HG03460 (cell line): ENCODE results near the gene FAM110A.
"Not testable (repeated sequence)": the region's sequence is repeated elsewhere in the genome, so short reads cannot be mapped to it uniquely, and the experiment has no call there.

Source experiments
- ATAC-seq: cut with Tn5 transposase; IDR thresholded peaks from one replicate; pipeline ENCODE4 v1.9.1; 2021; ENCODE audit not compliant: unreplicated experiment

Gene FAM110A

DNA sequence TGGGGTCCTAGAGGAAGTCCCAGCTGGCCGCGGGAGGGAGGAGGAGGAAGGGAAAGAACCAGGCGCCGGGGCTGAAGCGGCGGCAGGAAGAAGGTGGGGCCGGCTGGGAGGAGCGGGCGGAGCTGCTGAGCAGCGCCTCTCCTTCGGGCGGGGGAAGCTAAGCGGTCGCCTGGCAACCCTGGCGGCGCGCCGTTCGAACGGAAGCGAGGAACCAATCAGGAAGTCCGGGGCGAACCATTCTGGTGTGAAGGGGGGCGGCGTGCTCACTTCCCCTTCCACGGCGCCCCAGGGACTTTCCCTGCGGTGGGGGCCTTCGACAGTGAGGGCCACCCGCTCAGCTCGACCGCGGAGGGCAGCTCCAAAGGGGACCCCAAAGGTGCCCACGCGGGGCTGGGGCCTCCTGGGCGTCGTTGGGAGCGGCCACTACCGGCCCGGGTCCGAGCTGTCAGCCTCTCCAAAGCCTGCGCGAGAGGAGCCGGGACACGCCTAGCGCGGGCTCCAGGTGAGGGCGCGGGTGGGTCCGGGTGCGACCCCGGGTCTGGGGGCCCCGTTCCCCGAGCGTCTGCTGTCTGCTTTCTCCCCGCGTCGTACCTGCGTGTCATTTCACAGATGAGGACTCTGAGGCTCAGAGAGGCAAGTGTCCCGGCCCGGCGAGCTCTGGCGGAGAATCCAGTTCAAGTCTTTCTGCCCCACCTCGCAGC is at the start of gene FAM110A:
Gene FAM110A, plus strand, starts transcription at position 266 of the 701 bp plus-strand sequence. CDS start 11,090 bp downstream, outside the sequence.
- peak; percentile 94 for ATAC-seq

DNA sequence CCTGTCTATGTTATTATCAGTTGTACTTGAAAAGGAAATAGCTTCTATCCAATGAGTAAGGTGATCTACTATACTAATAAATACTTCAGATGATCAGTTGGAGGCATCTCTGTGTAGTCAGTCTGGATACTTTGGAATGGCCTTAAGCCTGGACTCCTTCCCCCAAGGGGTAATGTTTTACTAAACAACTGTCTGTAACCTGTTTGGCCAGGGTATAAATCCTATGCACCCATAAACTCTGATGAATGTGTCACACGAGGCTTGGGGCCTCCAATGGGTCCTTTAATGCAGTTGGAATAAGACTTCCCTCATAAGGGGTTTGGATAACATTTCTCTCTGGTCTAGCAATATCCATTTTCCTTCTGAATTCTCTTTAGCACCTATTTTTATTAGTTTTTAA is 45.7 kb upstream of the FAM110A start:
- ATAC-seq = no peak

- no peak for ATAC-seq
These were observed 42.5 kb upstream of the FAM110A start for GRCh38 chr20:791056-791455.

DNA sequence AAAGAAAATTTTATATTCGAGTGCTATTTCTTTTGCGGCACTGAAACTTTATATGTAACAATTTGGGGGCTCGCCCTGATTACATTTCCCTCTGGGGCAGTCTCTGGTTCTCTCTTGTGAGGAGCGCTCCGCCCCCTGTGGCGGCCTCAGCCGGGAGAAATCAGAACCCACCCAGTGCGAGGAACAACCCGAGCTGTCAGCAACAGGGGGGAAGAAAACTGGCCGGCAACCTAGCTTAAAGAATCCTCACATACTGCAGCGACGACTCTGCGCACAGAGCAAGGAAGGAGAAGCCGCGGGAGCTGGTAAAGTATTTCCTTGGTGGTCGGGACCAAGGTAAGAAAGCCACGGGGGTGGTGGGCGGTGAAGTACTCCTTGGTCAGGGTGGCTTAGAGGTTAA is 41.3 kb upstream of the FAM110A start:
- ATAC-seq = no peak

GRCh38 chr20:796921-797320 is 36.6 kb upstream of the FAM110A start:
- no peak for ATAC-seq

DNA sequence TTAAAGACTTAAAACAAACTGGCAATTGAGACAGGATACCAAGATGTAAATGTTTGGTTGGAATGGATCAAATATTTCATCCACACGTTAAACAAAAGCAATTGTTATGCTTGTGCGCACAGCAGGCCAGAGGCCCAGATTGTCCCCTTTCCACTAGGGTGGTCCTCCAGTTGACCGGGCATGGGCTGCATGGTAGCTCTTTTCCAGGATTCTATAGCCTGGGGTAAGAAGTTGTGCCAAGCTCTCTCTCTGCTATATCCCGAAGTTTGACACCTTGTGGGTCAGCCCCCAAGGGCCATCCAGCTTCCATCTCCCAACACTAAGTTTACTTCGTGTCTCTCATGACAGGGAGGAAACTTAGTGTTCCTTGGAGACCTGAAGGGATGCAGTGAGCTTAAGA is 34.8 kb upstream of the FAM110A start:
- ATAC-seq = not testable (repeated sequence)

DNA sequence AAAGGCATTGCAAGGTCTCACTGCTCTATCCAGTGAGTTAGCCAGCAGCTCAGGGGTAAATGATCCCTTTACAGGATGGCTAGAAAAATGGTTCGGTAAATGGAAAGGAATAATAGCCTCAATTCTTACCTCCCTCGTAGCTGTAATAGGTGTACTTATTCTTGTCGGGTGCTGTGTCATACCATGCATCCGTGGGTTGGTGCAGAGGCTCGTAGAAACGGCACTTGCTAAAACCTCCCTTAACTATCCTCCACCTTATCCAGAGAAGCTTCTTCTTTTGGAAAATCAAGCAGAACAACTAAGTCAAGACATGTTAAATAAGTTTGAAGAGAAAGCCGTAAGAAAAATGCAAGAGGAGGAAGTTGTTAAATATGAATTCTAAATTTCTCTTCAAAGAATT is 33.5 kb upstream of the FAM110A start:
- not testable (repeated sequence) for ATAC-seq

GRCh38 chr20:801678-802077 is 31.8 kb upstream of the FAM110A start:
- ATAC-seq = no peak

DNA sequence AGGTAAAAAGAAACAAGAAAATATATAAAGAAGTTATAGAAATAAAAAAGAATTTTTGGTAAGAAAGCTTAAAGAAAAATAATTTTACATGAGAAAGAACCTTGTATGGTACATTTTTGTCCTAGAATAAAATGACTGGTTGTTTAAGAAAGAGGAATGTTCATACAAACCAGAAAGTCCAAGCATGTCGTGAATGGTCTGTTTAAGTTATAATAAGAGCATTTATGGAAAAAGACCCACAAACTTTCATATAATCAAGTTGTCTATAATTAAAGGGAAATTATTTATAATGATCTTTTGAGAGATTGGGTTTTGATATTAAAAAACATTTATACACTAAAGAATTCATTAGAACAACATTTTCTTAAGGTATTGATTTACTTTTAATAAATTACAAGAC is 27.8 kb upstream of the FAM110A start:
- no peak for ATAC-seq

DNA sequence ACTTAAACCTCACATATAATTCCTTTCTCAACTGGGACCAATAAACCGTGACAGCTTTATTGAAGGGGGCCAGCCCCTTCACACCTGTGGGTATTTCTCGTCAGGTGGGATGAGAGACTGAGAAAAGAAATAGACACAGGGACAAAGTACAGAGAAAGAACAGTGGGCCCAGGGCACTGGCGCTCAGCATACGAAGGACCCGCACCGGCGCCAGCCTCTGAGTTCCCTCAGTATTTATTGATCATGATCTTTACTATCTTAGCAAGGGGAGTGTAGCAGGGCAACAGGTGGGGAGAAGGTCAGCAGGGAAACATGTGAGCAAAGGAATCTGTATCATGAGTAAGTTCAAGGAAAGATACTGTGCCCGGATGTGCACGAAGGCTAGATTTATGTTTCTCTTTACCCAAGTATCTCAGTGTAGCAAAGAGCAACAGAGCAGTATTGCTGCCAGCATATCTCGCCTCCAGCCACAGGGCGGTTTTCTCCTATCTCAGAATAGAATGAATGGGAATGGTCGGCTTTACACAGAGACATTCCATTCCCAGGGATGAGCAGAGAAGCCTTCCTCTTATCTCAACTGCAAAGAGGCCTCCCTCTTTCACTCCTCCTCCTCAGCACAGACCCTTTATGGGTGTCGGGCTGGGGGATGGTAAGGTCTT is 21.6 kb upstream of the FAM110A start:
- ATAC-seq = not testable (repeated sequence)

DNA sequence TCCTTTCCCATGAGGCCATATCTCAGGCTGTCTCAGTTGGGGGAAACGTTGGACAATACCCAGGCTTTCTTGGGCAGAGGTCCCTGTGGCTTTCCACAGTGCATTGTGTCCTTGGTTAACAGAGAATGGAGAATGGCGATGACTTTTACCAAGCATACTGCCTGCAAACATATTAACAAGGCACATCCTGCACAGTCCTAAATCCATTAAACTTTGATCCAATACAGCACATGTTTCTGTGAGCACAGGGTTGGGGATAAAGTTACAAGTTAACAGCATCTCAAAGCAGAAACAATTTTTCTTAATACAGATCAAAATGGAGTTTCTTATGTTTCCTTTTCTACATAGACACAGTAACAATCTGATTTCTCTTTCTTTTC is 21.1 kb upstream of the FAM110A start:
- not testable (repeated sequence) for ATAC-seq

GRCh38 chr20:813390-813789 is 20.1 kb upstream of the FAM110A start:
- no peak for ATAC-seq

- no peak for ATAC-seq
These were observed 18.3 kb upstream of the FAM110A start for GRCh38 chr20:815226-815625.

DNA sequence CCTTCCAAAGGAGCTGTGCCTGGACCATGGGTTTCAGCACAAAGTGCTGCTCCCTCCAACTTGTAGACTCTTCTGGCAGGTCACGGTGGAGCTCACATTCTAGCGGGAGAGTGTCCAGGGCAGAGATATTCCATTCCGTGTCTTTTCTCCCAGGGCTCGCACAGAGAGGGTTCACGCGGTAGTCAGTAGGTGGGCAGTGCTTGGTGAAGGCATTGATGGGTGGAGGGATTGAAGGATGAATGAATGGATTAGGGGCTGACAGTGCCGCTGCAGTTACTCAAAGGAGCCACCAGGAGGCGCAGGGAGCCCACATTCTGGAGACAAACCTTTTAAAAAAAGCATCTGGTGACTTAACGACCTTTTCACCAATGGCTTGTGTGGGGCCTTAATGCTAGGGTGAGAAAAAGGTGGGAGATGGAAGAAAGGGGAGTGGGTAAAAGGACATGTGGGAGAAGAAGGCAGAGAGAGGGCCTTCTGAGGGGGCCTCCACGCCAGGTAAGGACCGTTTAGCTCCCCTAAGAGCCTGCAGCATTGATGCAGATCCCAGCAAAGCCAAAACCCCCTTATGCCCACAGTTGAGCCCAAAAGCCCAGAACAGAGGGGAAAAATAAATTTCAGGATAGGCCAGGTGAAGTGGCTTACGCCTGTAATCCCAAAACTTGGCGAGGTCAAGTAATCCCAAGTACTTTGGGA is 17.5 kb upstream of the FAM110A start:
- no peak for ATAC-seq

DNA sequence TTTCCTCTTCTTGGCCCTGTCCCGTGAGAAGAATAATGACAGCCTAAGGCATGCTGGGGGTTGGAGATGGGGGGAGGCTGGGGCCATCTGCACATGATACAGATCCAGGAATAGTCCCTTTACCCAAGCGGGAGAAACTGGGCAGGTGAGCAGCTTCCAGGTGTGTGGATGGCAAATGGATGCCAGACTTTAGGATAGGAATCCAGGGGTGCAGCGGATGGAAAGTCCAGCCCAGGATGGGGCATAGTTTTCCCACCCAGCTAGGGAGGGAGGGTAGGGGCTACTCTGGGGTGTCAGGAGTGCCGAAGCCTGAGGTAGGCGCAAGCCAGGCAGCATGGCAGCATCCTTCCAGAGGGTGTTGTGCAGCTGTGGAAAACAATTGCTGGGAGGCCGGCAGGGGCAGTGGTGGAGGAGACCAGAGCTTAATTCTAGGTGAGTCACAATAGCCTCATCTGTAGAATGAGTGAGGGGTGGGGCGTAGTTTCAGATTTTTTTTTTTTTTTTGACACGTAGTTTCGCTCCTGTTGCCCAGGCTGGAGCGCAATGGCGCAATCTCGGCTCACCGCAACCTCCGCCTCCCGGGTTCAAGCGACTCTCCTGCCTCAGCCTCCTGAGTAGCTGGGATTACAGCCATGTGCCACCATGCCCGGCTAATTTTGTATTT is 15.4 kb upstream of the FAM110A start:
- no peak for ATAC-seq

DNA sequence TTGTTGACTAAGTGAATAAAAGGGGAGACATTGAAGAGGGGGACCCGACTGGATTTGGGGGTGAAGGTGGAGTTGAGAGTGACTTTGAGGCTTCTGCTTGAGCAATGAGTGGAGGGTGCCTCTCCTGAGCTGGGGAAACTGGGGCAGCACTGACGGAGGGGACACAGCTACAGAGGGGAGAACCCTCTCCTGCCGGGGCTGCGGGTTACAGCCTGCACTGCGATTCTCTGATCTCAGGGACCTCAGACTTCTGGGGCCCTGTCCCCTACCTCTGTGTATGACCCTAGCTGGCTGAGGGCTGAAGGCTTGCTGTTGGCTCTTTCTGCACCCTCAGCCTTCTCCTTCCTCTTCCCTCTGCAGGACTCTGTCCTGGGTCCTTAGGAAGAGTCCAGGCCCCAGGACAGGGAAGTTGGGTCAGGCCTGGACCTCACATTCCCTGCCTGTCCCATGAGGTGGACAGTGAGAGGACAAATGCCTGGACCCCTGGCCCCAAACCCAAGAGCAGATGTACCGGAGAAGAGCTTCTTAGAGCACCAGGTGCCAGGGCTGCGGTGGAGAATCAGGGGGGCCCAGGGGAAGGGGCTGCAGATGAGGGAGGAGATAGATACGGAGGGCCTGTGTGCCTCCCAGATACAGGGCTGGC is 13.7 kb upstream of the FAM110A start:
- ATAC-seq = no peak

GRCh38 chr20:820323-820953 is 13.1 kb upstream of the FAM110A start:
- ATAC-seq = no peak

DNA sequence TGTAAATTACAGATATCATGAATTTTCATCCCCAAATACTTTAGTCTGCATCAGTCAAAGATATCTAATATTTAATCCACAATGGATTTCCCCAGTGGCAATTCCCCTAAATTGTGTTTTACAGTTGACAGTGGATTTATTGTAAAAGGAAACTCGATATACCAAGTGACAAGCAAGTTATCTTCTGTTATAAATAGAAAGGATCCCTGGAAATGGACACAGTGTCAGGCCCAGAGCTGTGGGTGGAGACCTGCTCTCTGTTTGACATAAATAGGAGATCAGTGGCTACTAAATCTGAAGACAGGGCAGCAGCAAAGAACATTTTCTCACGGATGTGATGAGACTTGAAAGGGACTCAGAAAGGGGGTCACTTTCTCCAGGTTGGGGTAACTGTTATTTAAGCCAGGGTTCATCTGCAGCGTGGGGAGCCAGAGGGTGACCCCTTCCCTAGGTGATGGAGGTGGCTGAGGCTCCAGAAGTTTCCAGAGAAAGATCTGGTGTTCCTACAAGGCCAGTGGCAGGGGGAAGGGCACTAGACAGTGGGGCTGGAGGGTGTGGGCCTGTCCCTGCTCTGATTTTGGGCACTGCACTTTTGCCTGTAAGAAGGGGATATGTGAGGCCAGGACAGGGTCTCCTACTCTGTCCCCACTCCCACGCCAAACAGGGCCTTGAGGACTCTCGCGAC is 12.3 kb upstream of the FAM110A start:
- ATAC-seq = no peak

DNA sequence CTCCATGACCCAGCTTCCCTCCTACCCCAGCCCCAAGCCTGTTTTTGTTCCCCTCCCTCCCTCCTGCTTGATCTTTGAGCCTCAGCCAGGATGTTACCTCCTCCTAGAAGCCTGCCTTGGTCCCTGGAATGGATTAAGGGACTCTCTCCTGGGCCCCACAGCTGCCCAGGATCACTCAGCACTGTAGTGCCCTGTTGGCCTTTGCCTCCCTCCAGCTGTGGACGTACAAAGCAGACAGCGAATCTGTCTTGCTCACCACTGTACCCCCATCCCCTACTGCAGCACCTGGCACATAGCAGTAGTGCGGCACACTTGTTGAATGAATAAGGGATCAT is 11.8 kb upstream of the FAM110A start:
- no peak for ATAC-seq
